Testis (tissue), 3 donors: Measurements from ENCODE around the gene MMP7. TPM values are rescaled to one million over a fixed set of nuclear protein-coding genes. Genes with fewer than 3 reads are reported as not detected.
"Not testable (repeated sequence)": the region's sequence is repeated elsewhere in the genome, so short reads cannot be mapped to it uniquely, and the experiment has no call there.

Source experiments
- DNase-seq: peaks from one replicate; pipeline ENCODE4 v3.0.0-alpha.2; 2019
- H3K27ac ChIP-seq, 2 donors: fragments of 200-600 bp; sonication (generic); one replicate each; pipeline ENCODE4 v1.5.1; 2019
- H3K27me3 ChIP-seq: fragments of 200-600 bp; sonication (generic); one replicate; pipeline ENCODE4 v1.5.1; 2019
- H3K36me3 ChIP-seq: fragments of 200-600 bp; sonication (generic); one replicate; pipeline ENCODE4 v1.5.1; 2017; ENCODE audit warnings: low read depth; ENCODE audit errors: missing control alignments
- H3K4me1 ChIP-seq: fragments of 200-600 bp; sonication (generic); one replicate; pipeline ENCODE4 v1.5.1; 2019
- H3K4me3 ChIP-seq, 2 donors: fragments of 200-600 bp; sonication (generic); one replicate each; pipeline ENCODE4 v1.5.1; 2017 to 2019
- H3K9me3 ChIP-seq: fragments of 200-600 bp; sonication (generic); one replicate; pipeline ENCODE4 v1.5.1; 2017
- CTCF ChIP-seq, 3 experiments: fragments of 450-650 bp in 2 of 3; fragments of 200-600 bp in 1 of 3; sonication (generic) in 1 of 3; IDR thresholded peaks; one replicate each; pipeline ENCODE4 v1.5.1; 2016 to 2019; ENCODE audit warnings: antibody characterized with exemption in 3 of 3, mild to moderate bottlenecking in 2 of 3, moderate library complexity in 1 of 3
- POLR2A ChIP-seq: fragments of 450-650 bp; IDR thresholded peaks from one replicate; pipeline ENCODE4 v1.6.1; 2017; ENCODE audit warnings: antibody characterized with exemption, mild to moderate bottlenecking, moderate library complexity
- WGBS, 2 donors: methylation state at CpG; one replicate each; pipeline ENCODE4 v1.1.5; 2018; 5-methylcytosine and 5-hydroxymethylcytosine counted together
- intact Hi-C: fragments of 100-400 bp; cut with DNase I; formaldehyde crosslinking; loops from one replicate; pipeline ENCODE4 v1.15.1; 2023; ENCODE audit warnings: low total_unique reads
- polyA plus RNA-seq: library from polyadenylated mRNA; stranded (reverse); fragments of 350-450 nt; fragmentation: Illumina TruSeq; extraction: RNeasy Lipid Tissue Mini Kit (QIAGEN cat#74804); gene quantifications from one replicate; pipeline ENCODE4 v1.2.3, GENCODE V29; 2014; ENCODE audit warnings: low read depth, low replicate concordance; ENCODE audit not compliant: insufficient read depth
- total RNA-seq, 2 donors: library from RNA; depleted of rRNA; stranded (reverse); fragments of >200 nt; gene quantifications; one replicate each; pipeline ENCODE4 v1.2.3, GENCODE V29; 2016

The MMP7 gene
- total and polyA plus RNA-seq, 3 donors from 2014 or later, result 0.63 to 6.2 TPM; not detected in 1

GRCh38 chr11:102510439-102511135, 20.0 kb downstream of the MMP7 start:
- Histone ChIP-seq H3K4me1 (no peaks in the 10 kb centered on the region), H3K4me3 (no peak overlapping the region), H3K9me3 (no peaks in the 10 kb centered on the region), H3K27me3 (no peaks in the 10 kb centered on the region), H3K27ac (no peak overlapping the region), H3K36me3 (no peaks in the 10 kb centered on the region)
- TF ChIP-seq CTCF (IDR thresholded peaks at IDR 0.05) (no peak), POLR2A (no peak)
- no peak for DNase-seq
- intact Hi-C loops, result no loop called here
- 76 to 92% methylated on average over 5 of the region's 5 CpGs for WGBS, 2 donors

- DNase-seq, H3K27ac ChIP-seq, H3K9me3 ChIP-seq, H3K4me1 ChIP-seq, H3K36me3 ChIP-seq, H3K27me3 ChIP-seq, H3K4me3 ChIP-seq, intact Hi-C loops: not testable (repeated sequence)
- WGBS, 2 donors, result 94 to 96% methylated on average over 3 of the region's 3 CpGs
Measured at GRCh38 chr11:102502831-102503230, 27.7 kb downstream of the MMP7 start.

- Histone ChIP-seq H3K27ac (no peak overlapping the region), H3K36me3 (no peaks in the 10 kb centered on the region), H3K27me3 (no peaks in the 10 kb centered on the region), H3K4me1 (no peaks in the 10 kb centered on the region), H3K4me3 (no peak overlapping the region), H3K9me3 (no peaks in the 10 kb centered on the region)
- intact Hi-C loops, result no loop called here
- WGBS, 2 donors, result 88 to 94% methylated on average over 2 of the region's 2 CpGs
- TF ChIP-seq POLR2A (no peak), CTCF (IDR thresholded peaks at IDR 0.05) (no peak)
- DNase-seq, result no peak
Measured at GRCh38 chr11:102500829-102501228, 29.7 kb downstream of the MMP7 start.

- no peaks in the 10 kb centered on the region for H3K36me3 ChIP-seq
- H3K9me3 ChIP-seq, result no peaks in the 10 kb centered on the region
- no peak overlapping the region for H3K4me3 ChIP-seq
- H3K27me3 ChIP-seq, result no peaks in the 10 kb centered on the region
- TF ChIP-seq POLR2A, result no peak
- no peak for TF ChIP-seq CTCF (IDR thresholded peaks at IDR 0.05)
- DNase-seq, result no peak
- H3K4me1 ChIP-seq, result no peaks in the 10 kb centered on the region
- intact Hi-C loops, result loop anchor here (10.0 kb wide), 3 partner anchors 145 to 215 kb away; no protein-coding TSS in a partner anchor
- 53 to 62% methylated on average over 2 of the region's 2 CpGs for WGBS, 2 donors
- H3K27ac ChIP-seq, result no peak overlapping the region
Measured at GRCh38 chr11:102499931-102500330, 30.6 kb downstream of the MMP7 start.

- no peaks in the 10 kb centered on the region for H3K27me3 ChIP-seq
- no peaks in the 10 kb centered on the region for H3K4me1 ChIP-seq
- H3K27ac ChIP-seq, result no peak overlapping the region
- WGBS, 2 donors, result 90 to 98% methylated on average over 3 of the region's 3 CpGs
- TF ChIP-seq POLR2A, result no peak
- no peak overlapping the region for H3K4me3 ChIP-seq
- no peaks in the 10 kb centered on the region for H3K9me3 ChIP-seq
- intact Hi-C loops, result loop anchor here (10.0 kb wide), 3 partner anchors 144 to 214 kb away; no protein-coding TSS in a partner anchor
- no peak for DNase-seq
- H3K36me3 ChIP-seq, result no peaks in the 10 kb centered on the region
Measured at GRCh38 chr11:102499151-102499550, 31.4 kb downstream of the MMP7 start.

- DNase-seq, result no peak
- intact Hi-C loops, result loop anchor here (10.0 kb wide), 3 partner anchors 142 to 212 kb away; no protein-coding TSS in a partner anchor
- no peak for TF ChIP-seq CTCF (IDR thresholded peaks at IDR 0.05)
- TF ChIP-seq POLR2A, result no peak
- WGBS, 2 donors, result 77% methylated on average over 3 to 4 of the region's 4 CpGs
- Histone ChIP-seq H3K36me3 (no peaks in the 10 kb centered on the region), H3K4me3 (no peak overlapping the region), H3K27ac (no peak overlapping the region), H3K27me3 (no peaks in the 10 kb centered on the region), H3K9me3 (no peaks in the 10 kb centered on the region), H3K4me1 (no peaks in the 10 kb centered on the region)
Measured at GRCh38 chr11:102497061-102497460, 33.5 kb downstream of the MMP7 start.
